ENCODE data around the gene TMEM255A. TPM values are rescaled to one million over a fixed set of nuclear protein-coding genes. Genes with fewer than 3 reads are reported as not detected.

Gene TMEM255A
- total and polyA plus RNA-seq, 3 donors from 2014 or later = 0.43 to 2.2 (median 0.87) TPM

- H3K9me3 ChIP-seq = no peaks in the 10 kb centered on the region
- no peak for DNase-seq
- intact Hi-C loops (cut with DNase I; ENCODE audit: low total_unique reads) = no loop called here
- H3K4me1 ChIP-seq = no peaks in the 10 kb centered on the region
- H3K27me3 ChIP-seq = no peaks in the 10 kb centered on the region
- H3K27ac ChIP-seq = no peak overlapping the region
- H3K36me3 ChIP-seq (ENCODE audit: low read depth, missing control alignments) = no peaks in the 10 kb centered on the region
- no peak overlapping the region for H3K4me3 ChIP-seq
- 83 to 88% methylated on average over 6 of the region's 6 CpGs for WGBS, 2 donors
- no peak for TF ChIP-seq POLR2A (IDR thresholded peaks at IDR 0.05)
- TF ChIP-seq, protein P1, sequence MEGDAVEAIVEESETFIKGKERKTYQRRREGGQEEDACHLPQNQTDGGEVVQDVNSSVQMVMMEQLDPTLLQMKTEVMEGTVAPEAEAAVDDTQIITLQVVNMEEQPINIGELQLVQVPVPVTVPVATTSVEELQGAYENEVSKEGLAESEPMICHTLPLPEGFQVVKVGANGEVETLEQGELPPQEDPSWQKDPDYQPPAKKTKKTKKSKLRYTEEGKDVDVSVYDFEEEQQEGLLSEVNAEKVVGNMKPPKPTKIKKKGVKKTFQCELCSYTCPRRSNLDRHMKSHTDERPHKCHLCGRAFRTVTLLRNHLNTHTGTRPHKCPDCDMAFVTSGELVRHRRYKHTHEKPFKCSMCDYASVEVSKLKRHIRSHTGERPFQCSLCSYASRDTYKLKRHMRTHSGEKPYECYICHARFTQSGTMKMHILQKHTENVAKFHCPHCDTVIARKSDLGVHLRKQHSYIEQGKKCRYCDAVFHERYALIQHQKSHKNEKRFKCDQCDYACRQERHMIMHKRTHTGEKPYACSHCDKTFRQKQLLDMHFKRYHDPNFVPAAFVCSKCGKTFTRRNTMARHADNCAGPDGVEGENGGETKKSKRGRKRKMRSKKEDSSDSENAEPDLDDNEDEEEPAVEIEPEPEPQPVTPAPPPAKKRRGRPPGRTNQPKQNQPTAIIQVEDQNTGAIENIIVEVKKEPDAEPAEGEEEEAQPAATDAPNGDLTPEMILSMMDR (IDR thresholded peaks at IDR 0.05) = no peak
Measured at GRCh38 chrX:120253784-120254183, 57.5 kb downstream of the TMEM255A start.

- Histone ChIP-seq H3K4me3 (peak overlapping the region; percentile 63 to 79), H3K27me3 (no peaks in the 10 kb centered on the region), H3K9me3 (no peaks in the 10 kb centered on the region), H3K36me3 (ENCODE audit: low read depth, missing control alignments) (no peaks in the 10 kb centered on the region), H3K4me1 (no peaks in the 10 kb centered on the region), H3K27ac (peak overlapping the region; percentile 87 to 92)
- TF ChIP-seq, protein P1 (IDR thresholded peaks at IDR 0.05) = no peak
- TF ChIP-seq POLR2A (IDR thresholded peaks at IDR 0.05) = no peak
- DNase-seq = peak; percentile 51
- intact Hi-C loops (cut with DNase I; ENCODE audit: low total_unique reads) = no loop called here
- 0 to 1% methylated on average over 22 to 28 of the region's 28 CpGs for WGBS, 2 donors
Measured at GRCh38 chrX:120251471-120252011, 59.7 kb downstream of the TMEM255A start.

DNA sequence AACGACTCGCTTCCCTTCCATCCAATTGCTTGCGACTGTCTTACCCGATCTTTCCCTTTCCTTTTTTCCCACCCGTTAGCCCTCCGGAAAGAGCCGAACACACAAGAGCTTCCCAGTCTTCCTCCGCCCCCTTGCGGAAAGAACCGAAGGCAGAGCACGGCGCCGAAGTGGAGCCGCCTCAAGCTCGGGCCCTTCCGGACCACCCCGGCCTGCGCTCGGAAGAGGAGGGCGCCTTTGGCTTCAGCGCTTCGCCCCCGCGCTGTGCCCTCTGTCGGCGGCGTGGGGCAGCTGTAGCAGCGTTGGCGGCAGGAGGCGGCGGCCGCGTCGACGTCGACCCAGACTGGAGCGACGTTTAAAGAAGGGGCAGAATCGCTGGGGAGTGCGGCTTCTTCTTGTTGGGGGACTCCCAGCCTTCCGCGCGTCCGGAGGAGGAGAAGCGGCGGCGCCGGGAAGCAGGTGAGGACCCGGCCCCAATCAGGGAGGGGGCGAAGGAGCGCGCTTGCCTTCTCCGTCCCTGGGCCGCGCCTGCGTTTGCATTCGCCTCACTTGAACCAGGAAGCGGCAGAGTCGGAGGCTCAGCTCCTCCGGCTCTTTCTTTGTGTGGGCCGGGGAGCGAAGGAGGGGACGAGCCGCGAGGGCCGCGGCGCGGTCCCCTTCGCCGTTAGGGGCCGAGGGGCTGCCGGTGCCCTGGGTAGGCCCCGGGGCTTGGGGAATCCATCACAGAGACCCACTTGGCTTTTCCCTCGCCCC lies 60.6 kb downstream of the TMEM255A start, which contains the start of gene ZBTB33:
Gene ZBTB33, plus strand, starts transcription at position 291 of the 750 bp plus-strand sequence. CDS start 2,604 bp downstream, outside the sequence.
- H3K4me3 ChIP-seq = peak within 1 kb of the TSS; percentile 63 to 79
- H3K27ac ChIP-seq = peak within 1 kb of the TSS; percentile 87 to 92
- DNase-seq = peak; percentile 93
- no peaks in the 10 kb centered on the region for H3K9me3 ChIP-seq
- 0% methylated on average over 42 to 44 of the region's 75 CpGs for WGBS, 2 donors
- no peaks in the 10 kb centered on the region for H3K36me3 ChIP-seq (ENCODE audit: low read depth, missing control alignments)
- H3K4me1 ChIP-seq = no peaks in the 10 kb centered on the region
- H3K27me3 ChIP-seq = no peaks in the 10 kb centered on the region
- intact Hi-C loops (cut with DNase I; ENCODE audit: low total_unique reads) = no loop called here
- TF ChIP-seq POLR2A (IDR thresholded peaks at IDR 0.05) = no peak
- TF ChIP-seq, protein P1 (IDR thresholded peaks at IDR 0.05) = peak; percentile 33 to 64 (median 63)

DNA sequence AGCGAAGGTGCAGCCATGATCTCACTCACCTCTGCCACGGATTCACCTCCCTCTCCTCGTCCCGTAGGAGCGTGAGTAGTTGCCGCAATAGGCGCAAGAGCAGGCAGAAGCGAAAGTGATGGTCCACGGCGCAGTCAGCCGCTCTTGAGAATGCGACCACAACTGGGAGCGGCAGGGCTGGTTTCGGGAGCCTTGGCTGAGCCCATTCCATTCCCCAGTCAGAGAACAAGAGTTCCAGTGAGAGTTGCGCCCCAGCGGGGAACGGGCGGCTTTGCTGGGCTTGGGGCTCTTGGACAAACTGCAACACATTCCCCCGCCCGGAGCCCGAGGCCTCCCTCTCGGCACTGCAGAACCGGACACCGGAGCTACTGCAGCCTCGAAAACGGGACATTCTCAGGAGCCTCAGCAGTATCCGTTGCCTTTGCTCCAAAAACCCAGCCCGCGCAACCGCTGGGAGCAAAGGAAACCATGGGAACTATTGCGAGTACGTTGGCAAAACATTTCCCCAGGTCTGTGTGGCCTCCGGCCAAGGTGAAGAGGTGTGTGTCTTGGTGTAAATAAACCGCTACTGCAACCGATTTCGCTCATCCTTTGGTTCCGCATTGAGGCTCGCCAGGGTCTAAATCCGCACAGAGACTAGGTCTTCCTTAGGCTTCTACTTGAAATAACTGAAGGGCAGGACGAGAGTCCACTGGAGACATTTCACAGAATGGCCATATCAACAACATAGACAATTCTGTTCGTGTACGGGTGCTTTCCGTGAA lies 66.3 kb downstream of the TMEM255A start:
- H3K36me3 ChIP-seq (ENCODE audit: low read depth, missing control alignments) = no peaks in the 10 kb centered on the region
- H3K27me3 ChIP-seq = no peaks in the 10 kb centered on the region
- H3K4me3 ChIP-seq = peak overlapping the region; percentile 63 to 75
- peak overlapping the region; percentile 74 to 79 for H3K27ac ChIP-seq
- TF ChIP-seq, protein P1 (IDR thresholded peaks at IDR 0.05) = no peak
- TF ChIP-seq POLR2A (IDR thresholded peaks at IDR 0.05) = no peak
- 1 to 3% methylated on average over 12 to 37 of the region's 43 CpGs for WGBS, 2 donors
- intact Hi-C loops (cut with DNase I; ENCODE audit: low total_unique reads) = no loop called here
- H3K4me1 ChIP-seq = no peaks in the 10 kb centered on the region
- no peaks in the 10 kb centered on the region for H3K9me3 ChIP-seq
- DNase-seq = peak; percentile 76
